ENCODE results near the gene PKNOX2.

GRCh38 chr11:125222494-125222893, 57.9 kb downstream of the PKNOX2 start:
- TF ChIP-seq CTCF (IDR thresholded peaks at IDR 0.05), result no peak
- no peak for TF ChIP-seq POLR2A (IDR thresholded peaks at IDR 0.05)
- no peak for TF ChIP-seq POLR2AphosphoS5 (IDR thresholded peaks at IDR 0.05; ENCODE audit: insufficient read depth in 1 of 2, low read depth in 1 of 2)

All from vagina (tissue), 2 donors.